HG02884 (cell line): ENCODE measurements around the gene AHCYL1.

Experiments used
- ATAC-seq: cut with Tn5 transposase; IDR thresholded peaks from one replicate; pipeline ENCODE4 v1.9.1; 2021; ENCODE audit warnings: mild to moderate bottlenecking, moderate library complexity; ENCODE audit not compliant: unreplicated experiment

AHCYL1 gene

DNA sequence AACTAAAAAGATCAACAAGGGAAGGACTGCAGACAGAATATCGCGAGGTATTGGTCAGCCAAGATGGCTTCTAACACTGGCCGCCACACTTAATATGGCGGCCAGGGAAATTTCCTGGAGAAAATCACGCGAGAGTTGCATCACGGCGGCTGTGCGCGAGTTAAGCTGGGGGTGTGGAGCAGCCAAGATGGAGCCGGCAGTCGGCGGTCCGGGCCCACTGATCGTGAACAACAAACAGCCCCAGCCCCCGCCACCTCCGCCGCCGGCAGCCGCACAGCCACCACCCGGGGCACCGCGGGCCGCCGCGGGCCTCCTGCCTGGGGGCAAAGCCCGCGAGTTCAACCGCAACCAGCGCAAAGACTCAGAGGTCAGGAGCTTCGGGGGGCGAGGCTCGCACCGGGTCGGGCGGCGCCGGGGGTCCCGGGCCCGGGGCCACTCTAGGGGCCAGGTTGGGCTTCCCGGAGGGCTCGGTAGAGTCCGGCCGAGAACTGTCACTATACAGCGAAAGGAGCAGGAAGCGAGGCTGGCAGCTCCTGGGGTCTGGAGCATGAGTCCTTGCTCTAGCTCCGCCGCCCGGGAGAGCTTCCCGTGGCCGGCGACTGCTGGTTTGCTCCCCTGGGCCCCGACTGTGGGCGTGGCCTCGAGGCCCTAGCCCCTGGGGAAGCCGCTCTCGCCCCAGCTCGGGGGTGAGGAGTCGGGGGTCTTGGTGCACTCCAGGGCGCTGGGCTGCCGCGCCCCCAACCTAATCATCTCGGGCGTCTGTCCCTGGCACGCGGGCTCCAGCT is 50.1 kb downstream of the AHCYL1 start, which contains the start of gene STRIP1:
Gene STRIP1, plus strand, starts transcription at position 174 of the 785 bp plus-strand sequence. Its CDS starts 14 bp downstream, at position 188.
- ATAC-seq: peak; percentile 93

- ATAC-seq: peak; percentile 14
Measured at GRCh38 chr1:110035236-110035752, 50.7 kb downstream of the AHCYL1 start.

- no peak for ATAC-seq
Measured at GRCh38 chr1:110038271-110038670, 53.7 kb downstream of the AHCYL1 start.

GRCh38 chr1:110039641-110040040 is 55.1 kb downstream of the AHCYL1 start:
- ATAC-seq: no peak

DNA sequence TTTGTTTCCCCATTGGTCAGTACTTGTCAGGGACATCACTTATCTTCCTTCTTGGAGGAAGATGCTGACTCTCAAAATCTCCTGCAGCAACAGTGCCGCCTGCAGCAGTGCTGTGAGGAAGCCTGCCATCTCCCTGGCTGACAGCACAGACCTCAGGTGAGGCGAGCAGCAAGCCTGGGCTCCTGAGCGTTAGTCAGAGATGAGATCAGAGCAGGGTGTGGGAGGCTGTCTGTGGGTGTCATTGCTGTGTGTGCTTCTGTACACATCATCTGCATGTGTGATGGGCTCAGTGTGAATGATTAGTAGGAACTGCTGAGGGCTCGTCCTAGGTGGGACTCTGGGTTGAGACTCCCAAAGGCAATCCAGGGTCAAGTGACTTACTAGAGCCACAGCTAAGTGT is 56.0 kb downstream of the AHCYL1 start:
- ATAC-seq: no peak

- no peak for ATAC-seq
Measured at GRCh38 chr1:110043016-110043415, 58.5 kb downstream of the AHCYL1 start.

- no peak for ATAC-seq
Measured at GRCh38 chr1:110047463-110047862, 62.9 kb downstream of the AHCYL1 start.

GRCh38 chr1:110048240-110048639 is 63.7 kb downstream of the AHCYL1 start:
- ATAC-seq: no peak

DNA sequence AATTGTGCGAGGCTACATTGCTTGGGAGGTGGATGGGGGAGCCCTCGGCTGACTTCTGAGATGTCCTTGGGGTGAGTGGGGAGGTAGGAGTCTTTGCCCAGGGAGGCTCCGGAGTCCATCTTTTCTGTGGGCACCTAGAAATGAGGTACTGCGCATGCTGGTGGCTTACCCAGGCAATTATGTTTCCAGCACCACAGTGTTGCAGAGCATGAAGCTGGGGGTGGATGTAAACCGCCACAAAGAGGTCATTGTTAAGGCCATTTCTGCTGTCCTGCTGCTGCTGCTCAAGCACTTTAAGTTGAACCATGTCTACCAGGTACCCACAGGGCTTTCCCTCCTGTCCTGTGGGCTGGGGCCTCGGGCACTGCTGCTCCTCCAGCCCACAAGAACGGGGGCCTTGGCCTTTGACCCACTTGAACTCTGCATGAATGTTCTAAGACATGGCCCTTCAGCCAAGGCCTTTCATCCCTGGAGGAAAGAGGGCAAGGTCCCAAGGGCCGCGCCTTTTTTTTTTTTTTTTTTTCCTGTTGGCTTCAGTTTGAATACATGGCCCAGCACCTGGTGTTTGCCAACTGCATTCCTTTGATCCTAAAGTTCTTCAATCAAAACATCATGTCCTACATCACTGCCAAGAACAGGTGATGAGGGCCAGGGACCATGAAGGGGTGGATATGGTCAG is 64.5 kb downstream of the AHCYL1 start:
- no peak for ATAC-seq

- no peak for ATAC-seq
Measured at GRCh38 chr1:110049801-110050601, 65.4 kb downstream of the AHCYL1 start.

DNA sequence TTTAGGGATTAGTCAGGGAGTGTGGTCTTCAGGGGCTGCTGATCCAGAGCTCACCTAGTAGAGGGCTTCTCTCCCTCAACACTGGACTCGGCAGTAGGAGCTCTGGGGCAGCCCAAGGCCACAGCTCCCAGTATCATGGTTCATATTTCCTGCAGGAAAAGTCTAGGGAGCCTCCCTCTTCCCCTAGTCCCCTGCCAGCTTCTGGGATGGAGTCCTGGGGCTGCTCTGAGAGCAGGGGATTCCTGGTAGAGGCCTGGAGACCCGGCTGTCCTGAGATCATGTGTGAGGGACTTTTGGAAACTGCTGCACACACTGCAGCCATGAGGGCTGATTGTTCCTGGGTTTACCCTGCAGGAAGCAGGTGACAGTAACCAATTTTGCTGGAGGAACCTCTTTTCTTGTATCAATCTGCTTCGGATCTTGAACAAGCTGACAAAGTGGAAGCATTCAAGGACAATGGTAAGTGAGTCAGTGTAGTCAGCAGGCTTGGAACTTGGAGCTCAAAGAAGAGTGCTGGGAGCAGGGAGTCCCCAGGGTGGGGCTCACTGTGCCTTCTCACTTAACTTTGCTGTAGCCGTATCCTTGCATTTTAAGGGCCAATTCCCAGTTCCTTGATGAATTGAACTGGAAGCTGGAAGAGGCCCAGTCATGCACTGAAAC is 66.2 kb downstream of the AHCYL1 start:
- ATAC-seq: no peak

DNA sequence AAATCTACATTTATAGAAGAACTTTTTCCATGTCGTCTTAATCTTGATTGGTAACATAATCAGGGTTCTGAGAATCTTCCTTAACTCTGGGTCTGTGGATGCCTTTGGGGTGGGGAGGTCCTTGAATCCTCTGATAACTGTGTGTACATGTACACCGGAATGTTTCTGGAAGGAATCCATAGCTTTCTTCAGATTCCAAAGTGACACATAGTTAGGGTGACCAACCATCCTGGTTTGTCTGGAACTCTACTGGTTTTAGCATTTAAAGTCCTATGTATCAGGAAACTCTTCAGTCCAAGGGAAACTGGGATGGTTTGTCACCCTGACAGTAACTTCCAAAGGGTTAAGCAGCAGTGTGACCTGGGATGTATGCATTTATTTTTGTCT is 66.7 kb downstream of the AHCYL1 start:
- ATAC-seq: no peak

DNA sequence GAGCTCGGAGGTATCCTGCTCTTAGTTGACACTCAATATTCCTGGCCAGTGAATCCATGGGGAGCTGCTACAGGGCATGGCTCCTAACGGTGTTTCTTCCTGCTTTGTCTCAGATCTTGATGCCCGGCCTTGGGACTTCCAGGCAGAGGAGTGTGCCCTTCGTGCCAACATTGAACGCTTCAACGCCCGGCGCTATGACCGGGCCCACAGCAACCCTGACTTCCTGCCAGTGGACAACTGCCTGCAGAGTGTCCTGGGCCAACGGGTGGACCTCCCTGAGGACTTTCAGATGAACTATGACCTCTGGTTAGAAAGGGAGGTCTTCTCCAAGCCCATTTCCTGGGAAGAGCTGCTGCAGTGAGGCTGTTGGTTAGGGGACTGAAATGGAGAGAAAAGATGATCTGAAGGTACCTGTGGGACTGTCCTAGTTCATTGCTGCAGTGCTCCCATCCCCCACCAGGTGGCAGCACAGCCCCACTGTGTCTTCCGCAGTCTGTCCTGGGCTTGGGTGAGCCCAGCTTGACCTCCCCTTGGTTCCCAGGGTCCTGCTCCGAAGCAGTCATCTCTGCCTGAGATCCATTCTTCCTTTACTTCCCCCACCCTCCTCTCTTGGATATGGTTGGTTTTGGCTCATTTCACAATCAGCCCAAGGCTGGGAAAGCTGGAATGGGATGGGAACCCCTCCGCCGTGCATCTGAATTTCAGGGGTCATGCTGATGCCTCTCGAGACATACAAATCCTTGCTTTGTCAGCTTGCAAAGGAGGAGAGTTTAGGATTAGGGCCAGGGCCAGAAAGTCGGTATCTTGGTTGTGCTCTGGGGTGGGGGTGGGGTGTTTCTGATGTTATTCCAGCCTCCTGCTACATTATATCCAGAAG is 69.2 kb downstream of the AHCYL1 start:
- no peak for ATAC-seq

GRCh38 chr1:110055493-110056284 is 71.1 kb downstream of the AHCYL1 start:
- ATAC-seq: no peak

DNA sequence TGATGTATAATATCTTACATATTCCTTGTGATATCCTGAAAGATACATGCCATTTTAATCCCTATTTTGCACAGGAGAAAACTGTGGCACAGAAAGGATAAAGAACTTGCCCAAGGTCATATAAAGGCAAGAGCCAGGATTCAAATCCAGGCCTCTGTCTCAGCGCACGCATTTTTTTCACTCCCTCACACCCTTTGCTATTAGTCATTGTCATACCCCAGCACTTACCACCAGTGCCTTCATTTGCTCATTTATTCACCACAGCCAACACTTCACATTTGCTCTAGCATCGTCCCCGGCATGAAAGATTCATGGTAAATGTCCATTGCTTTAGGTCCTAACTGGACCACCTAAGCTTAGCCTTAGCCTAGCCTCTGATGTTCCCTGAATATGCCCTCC is 71.7 kb downstream of the AHCYL1 start:
- ATAC-seq: no peak

- no peak for ATAC-seq
Measured at GRCh38 chr1:110056776-110057175, 72.2 kb downstream of the AHCYL1 start.

DNA sequence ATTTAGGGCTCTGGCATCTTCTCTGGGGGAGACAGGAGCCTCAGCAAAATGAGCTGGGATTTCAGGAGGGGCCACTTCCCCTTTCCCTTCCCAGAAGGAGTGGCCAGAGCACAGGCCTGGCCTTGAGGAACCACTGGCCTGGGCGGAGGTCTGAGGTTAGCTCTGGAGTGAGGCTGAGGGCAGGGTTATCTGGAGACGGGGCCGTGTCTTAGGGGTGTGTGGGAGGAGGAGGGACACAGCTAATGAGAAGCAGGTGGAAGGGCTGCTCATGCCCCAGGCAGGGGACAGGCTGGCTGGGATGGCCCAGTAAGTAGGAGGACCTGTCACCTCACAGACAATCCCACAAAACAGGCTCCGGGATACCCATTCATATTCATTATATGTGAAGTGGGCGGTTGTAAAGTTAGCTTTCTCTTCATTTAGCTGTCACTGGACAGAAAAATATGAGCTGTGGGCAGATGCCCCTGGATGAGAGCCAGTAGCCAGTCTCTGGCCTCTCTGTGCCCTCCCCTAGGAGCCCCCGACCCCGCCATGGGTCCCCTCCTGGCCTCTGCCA is 73.5 kb downstream of the AHCYL1 start:
- ATAC-seq: no peak

DNA sequence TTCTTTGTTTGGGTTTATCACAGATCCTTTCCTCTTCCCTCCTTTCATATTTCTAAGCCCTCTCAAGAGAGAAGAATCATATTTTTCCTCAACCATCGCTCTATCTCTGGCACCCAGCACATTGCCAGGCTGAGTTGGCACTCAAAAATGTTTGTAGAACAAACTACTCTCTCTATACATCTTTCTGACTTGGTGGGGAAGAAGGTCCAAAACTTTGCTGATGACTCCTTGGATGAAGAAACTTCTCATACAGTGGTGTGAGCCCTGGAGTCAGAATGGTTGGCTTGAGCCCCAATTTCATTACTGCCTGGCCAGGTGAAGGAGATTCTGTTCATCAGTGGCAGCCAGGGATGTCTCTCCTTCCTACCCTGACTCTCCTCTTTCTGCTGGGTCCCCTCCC is 74.0 kb downstream of the AHCYL1 start:
- ATAC-seq: no peak
